ENCODE results near the gene ASPN.

- TF ChIP-seq EZH2phosphoT487 (IDR thresholded peaks at IDR 0.05; ENCODE audit: low read depth, severe bottlenecking, unreplicated experiment) (no peak), CTCF (IDR thresholded peaks at IDR 0.05; ENCODE audit: poor library complexity) (no peak)
These were observed 48.6 kb upstream of the ASPN start for GRCh38 chr9:92530893-92531292.

All from hepatocyte (in vitro differentiated cells).